BLaER1 (cell line): ENCODE measurements around the gene ALKBH6.
"Not testable (repeated sequence)": the region's sequence is repeated elsewhere in the genome, so short reads cannot be mapped to it uniquely, and the experiment has no call there.

ENCODE experiments used
- H3K27ac ChIP-seq: shearing (Covaris generic); formaldehyde crosslinking; 2 replicates; pipeline ENCODE4 v1.8.1; 2022
- H3K27me3 ChIP-seq: shearing (Covaris generic); formaldehyde crosslinking; 2 replicates; pipeline ENCODE4 v1.8.1; 2022
- H3K36me3 ChIP-seq: shearing (Covaris generic); formaldehyde crosslinking; 2 replicates; pipeline ENCODE4 v1.8.1; 2022
- H3K4me1 ChIP-seq: shearing (Covaris generic); formaldehyde crosslinking; 2 replicates; pipeline ENCODE4 v1.8.1; 2022
- H3K4me2 ChIP-seq: shearing (Covaris generic); formaldehyde crosslinking; 2 replicates; pipeline ENCODE4 v1.8.1; 2022
- H3K4me3 ChIP-seq: shearing (Covaris generic); formaldehyde crosslinking; 2 replicates; pipeline ENCODE4 v1.8.1; 2022
- H3K9ac ChIP-seq: shearing (Covaris generic); formaldehyde crosslinking; 2 replicates; pipeline ENCODE4 v1.8.1; 2022
- H3K9me3 ChIP-seq: shearing (Covaris generic); formaldehyde crosslinking; 2 replicates; pipeline ENCODE4 v1.8.1; 2022
- H4K20me1 ChIP-seq: shearing (Covaris generic); formaldehyde crosslinking; 2 replicates; pipeline ENCODE4 v1.8.1; 2022
- Cebpa-rat ChIP-seq: shearing (Covaris generic); IDR thresholded peaks from 2 replicates; pipeline ENCODE4 v1.8.1; 2022

ALKBH6 gene

DNA sequence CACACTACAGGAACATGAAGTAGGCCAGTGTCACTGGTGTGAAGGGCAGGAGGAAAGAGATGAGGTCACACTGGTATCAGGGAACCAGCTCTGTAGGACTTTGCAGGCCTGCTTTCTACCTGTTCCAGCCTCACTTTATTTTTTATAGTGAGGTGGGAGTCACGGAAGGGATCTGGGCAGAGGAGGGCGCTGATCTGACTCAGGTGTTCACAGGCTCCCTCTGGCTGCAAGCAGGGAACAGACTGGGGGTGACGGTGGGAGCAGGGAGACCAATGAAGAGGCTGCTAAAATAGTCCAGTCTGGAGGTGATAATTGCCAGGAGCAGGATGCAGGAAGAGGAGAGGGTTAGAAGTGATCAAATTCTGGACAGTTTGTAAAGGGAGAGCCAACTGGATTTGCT lies 37.2 kb upstream of the ALKBH6 start:
- TF ChIP-seq Cebpa-rat, result no peak

DNA sequence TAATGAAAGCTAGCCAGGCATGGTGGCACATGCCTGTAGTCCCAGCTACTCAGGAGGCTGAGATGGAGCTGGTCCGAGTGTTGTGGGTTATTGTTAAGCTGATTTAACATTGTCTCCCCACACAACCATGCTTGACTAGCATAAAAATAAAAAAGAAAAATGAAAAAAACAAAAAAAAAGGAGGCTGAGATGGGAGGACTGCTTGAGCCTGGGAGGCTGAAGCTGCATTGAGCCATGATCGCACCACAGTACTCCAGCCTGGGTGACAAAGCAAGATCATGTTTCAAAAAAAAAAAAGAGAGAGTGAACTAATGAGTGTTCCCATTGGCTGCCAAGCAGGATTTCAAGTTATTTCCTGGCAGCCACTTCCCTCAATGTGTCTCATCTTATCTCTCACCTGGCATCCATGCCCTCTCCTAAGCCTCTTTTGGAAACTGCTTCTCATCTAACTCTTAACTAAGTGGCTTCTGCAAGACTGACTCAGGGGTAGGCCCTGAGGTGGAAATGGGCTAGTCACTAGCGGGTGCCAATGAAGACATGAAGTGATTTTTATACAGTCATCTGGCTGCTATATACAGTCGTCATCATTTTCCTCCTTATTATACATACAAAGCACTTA lies 35.2 kb upstream of the ALKBH6 start:
- H3K4me2 ChIP-seq, result no peak overlapping the region
- no peak for TF ChIP-seq Cebpa-rat
- H3K4me3 ChIP-seq, result no peak overlapping the region
- H3K27me3 ChIP-seq, result no peaks in the 10 kb centered on the region
- no peak overlapping the region for H3K9ac ChIP-seq
- peaks cover 11% of the 10 kb centered on the region for H3K4me1 ChIP-seq
- no peak overlapping the region for H3K27ac ChIP-seq
- no peaks in the 10 kb centered on the region for H4K20me1 ChIP-seq
- no peaks in the 10 kb centered on the region for H3K9me3 ChIP-seq
- peaks cover 19% of the 10 kb centered on the region; the same call in 1 of the 2 replicates for H3K36me3 ChIP-seq

More for the DNA sequence above, 37.2 kb upstream of the ALKBH6 start:
- 0 out of 2 replicates have a peak overlapping the region, but pooled peaks have one; percentile 21 for H3K9ac ChIP-seq
- H4K20me1 ChIP-seq, result 0 out of 2 replicates have a peak, but pooled peaks cover 2% of the 10 kb centered on the region
- no peak overlapping the region for H3K27ac ChIP-seq
- peaks cover 9% of the 10 kb centered on the region; the same call in 1 of the 2 replicates for H3K36me3 ChIP-seq
- H3K4me1 ChIP-seq, result peaks cover 22% of the 10 kb centered on the region
- no peaks in the 10 kb centered on the region for H3K9me3 ChIP-seq
- H3K4me3 ChIP-seq, result no peak overlapping the region
- no peak overlapping the region for H3K4me2 ChIP-seq
- no peaks in the 10 kb centered on the region for H3K27me3 ChIP-seq

DNA sequence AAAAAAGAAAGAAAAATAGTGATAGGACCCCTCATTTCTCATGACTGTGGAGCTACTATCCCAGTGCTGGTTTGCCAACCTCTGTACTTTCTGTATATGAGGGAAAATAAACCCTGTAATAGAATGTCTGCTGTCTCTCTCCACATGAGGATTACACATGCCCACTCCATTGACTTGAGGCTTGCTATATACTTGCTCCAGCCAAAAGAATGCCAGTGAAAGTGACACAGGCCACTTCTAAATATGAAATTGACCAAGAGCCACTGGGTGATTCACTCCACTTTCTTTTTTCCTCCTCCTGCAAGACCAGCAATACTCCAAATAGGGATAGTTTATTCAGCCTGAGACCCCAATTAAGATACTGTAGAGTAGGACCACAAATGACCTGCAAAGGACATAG lies 33.8 kb upstream of the ALKBH6 start:
- Histone ChIP-seq H4K20me1 (no peaks in the 10 kb centered on the region), H3K4me3 (no peak overlapping the region), H3K27me3 (no peaks in the 10 kb centered on the region), H3K9me3 (no peaks in the 10 kb centered on the region), H3K9ac (no peak overlapping the region), H3K27ac (no peak overlapping the region), H3K4me1 (peaks cover 3% of the 10 kb centered on the region), H3K36me3 (peaks cover 19% of the 10 kb centered on the region; the same call in 1 of the 2 replicates), H3K4me2 (no peak overlapping the region)
- no peak for TF ChIP-seq Cebpa-rat

DNA sequence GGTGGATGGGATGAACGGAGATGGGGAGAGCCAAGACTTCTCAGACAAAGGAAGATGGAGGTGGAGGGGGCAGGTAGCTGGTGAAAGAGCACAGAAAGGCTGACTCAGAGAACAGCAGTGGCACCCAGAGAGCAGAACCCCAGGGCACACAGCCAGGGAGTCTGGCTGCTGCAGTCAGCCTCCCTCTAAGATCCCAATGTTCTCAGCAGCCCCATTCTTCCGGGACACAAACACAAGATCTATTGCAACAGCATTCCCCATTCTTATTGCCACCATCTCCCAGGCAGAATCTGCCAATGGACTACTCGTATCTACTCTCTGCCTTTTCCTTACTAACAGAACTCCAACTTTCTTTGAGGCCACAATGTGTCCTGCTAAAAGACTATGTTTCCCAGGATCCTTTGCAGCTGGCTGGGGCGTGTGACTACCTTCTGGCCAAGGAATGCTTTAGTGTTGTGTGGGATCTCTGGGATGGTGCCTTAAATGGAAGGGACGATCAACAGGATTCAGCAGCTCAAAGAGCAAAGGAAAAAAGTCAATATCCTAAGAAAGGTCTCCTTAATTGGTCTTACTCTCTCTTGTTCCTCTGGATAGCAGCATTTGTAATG lies 32.5 kb upstream of the ALKBH6 start:
- Histone ChIP-seq H3K4me1 (no peaks in the 10 kb centered on the region), H3K36me3 (peaks cover 19% of the 10 kb centered on the region; the same call in 1 of the 2 replicates), H3K27me3 (no peaks in the 10 kb centered on the region), H3K9me3 (no peaks in the 10 kb centered on the region), H4K20me1 (no peaks in the 10 kb centered on the region), H3K9ac (no peak overlapping the region), H3K27ac (no peak overlapping the region), H3K4me2 (no peak overlapping the region), H3K4me3 (no peak overlapping the region)
- TF ChIP-seq Cebpa-rat, result no peak

DNA sequence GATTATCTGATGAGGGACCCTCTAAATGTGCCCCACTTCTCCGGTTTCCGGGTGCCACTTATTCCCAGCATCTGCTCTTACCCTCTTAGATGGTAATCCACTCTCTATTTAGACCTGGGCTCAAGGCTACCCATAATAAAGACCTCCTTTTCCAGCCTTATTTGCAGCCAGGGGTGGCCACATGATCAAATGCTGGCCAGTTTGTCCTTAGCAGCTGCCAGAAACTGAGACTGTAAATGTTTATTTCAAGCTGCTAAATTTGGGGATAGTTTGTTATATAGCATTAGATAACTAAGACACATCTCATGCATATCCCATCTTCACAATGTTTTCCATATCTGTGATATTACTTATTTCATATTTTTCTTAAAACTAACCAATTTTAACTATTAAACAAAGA lies 29.9 kb upstream of the ALKBH6 start:
- no peaks in the 10 kb centered on the region for H3K4me1 ChIP-seq
- H3K4me2 ChIP-seq, result no peak overlapping the region
- no peaks in the 10 kb centered on the region for H3K9me3 ChIP-seq
- H3K9ac ChIP-seq, result no peak overlapping the region
- no peak for TF ChIP-seq Cebpa-rat
- H3K27me3 ChIP-seq, result no peaks in the 10 kb centered on the region
- no peak overlapping the region for H3K4me3 ChIP-seq
- no peaks in the 10 kb centered on the region for H4K20me1 ChIP-seq
- no peak overlapping the region for H3K27ac ChIP-seq
- peaks cover 32% of the 10 kb centered on the region; the same call in 1 of the 2 replicates for H3K36me3 ChIP-seq

DNA sequence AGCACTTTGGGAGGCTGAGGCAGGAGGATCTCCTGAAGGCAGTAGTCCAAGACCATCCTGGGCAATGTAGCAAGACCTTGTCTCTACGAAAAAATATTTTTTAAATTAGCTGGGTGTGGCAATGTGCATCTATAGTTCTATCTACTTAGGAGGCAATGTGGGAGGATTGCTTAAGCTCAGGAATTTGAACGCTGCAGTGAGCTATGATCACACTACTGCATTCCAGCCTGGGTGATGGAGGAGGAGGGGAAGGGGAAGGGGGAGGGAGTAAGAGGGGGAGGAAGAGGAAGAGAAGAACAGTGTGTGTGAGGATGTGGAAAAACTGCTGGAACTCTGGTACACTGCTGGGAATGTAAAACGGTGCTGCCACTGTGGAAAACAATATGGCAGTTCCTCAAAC lies 27.8 kb upstream of the ALKBH6 start:
- no peaks in the 10 kb centered on the region for H3K9me3 ChIP-seq
- no peaks in the 10 kb centered on the region for H4K20me1 ChIP-seq
- no peaks in the 10 kb centered on the region for H3K27me3 ChIP-seq
- TF ChIP-seq Cebpa-rat, result no peak
- H3K27ac ChIP-seq, result no peak overlapping the region
- H3K4me2 ChIP-seq, result no peak overlapping the region
- no peak overlapping the region for H3K4me3 ChIP-seq
- peaks cover 31% of the 10 kb centered on the region; the same call in 1 of the 2 replicates for H3K36me3 ChIP-seq
- H3K9ac ChIP-seq, result no peak overlapping the region
- peaks cover 16% of the 10 kb centered on the region for H3K4me1 ChIP-seq

DNA sequence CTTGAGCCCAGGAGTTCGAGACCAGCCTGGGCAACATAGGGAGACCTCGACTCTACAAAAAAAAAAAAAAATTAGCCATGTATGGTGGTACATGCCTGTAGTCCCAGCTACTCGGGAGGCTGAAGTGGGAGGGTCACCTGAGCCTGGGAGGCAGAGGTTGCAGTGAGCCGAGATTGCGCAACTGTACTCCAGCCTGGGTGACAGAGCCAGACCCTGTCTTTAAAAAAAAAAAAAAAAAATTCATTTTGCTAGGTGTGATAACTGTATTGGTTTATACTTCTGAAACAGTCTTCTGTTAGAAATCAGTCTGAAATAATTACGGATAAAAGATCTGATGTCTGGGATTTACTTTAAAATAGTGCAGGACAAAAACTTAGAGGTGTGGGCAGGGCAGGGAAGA lies 27.1 kb upstream of the ALKBH6 start:
- H4K20me1 ChIP-seq, H3K9ac ChIP-seq, H3K4me2 ChIP-seq, H3K27ac ChIP-seq, H3K27me3 ChIP-seq, H3K4me3 ChIP-seq, H3K9me3 ChIP-seq: not testable (repeated sequence)
- Histone ChIP-seq H3K36me3 (peaks cover 29% of the 10 kb centered on the region; the same call in 1 of the 2 replicates), H3K4me1 (peaks cover 19% of the 10 kb centered on the region)
- peak; percentile 88 for TF ChIP-seq Cebpa-rat

DNA sequence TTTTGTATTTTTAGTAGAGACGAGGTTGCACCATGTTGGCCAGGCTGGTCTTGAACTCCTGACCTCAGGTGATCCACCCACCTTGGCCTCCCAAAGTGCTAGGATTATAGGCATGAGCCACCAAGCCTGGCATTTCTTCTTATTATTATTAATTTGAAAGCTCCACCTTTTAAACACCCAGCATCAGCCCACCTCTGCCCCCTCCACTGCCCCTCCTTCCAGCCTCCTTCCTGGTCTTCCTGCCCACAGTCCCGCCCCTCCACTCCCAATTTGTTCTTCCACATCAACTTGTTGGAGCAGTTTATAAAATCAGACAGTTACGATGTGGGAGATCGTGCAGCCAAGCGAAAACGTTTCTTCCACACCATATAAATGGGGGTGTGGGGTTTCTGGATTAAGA lies 26.5 kb upstream of the ALKBH6 start:
- TF ChIP-seq Cebpa-rat, result no peak
- H3K9me3 ChIP-seq, result no peaks in the 10 kb centered on the region
- no peaks in the 10 kb centered on the region for H4K20me1 ChIP-seq
- H3K4me3 ChIP-seq, result no peak overlapping the region
- no peak overlapping the region for H3K9ac ChIP-seq
- no peak overlapping the region for H3K27ac ChIP-seq
- H3K36me3 ChIP-seq, result peaks cover 24% of the 10 kb centered on the region; the same call in 1 of the 2 replicates
- no peaks in the 10 kb centered on the region for H3K27me3 ChIP-seq
- H3K4me2 ChIP-seq, result no peak overlapping the region
- H3K4me1 ChIP-seq, result peaks cover 19% of the 10 kb centered on the region

DNA sequence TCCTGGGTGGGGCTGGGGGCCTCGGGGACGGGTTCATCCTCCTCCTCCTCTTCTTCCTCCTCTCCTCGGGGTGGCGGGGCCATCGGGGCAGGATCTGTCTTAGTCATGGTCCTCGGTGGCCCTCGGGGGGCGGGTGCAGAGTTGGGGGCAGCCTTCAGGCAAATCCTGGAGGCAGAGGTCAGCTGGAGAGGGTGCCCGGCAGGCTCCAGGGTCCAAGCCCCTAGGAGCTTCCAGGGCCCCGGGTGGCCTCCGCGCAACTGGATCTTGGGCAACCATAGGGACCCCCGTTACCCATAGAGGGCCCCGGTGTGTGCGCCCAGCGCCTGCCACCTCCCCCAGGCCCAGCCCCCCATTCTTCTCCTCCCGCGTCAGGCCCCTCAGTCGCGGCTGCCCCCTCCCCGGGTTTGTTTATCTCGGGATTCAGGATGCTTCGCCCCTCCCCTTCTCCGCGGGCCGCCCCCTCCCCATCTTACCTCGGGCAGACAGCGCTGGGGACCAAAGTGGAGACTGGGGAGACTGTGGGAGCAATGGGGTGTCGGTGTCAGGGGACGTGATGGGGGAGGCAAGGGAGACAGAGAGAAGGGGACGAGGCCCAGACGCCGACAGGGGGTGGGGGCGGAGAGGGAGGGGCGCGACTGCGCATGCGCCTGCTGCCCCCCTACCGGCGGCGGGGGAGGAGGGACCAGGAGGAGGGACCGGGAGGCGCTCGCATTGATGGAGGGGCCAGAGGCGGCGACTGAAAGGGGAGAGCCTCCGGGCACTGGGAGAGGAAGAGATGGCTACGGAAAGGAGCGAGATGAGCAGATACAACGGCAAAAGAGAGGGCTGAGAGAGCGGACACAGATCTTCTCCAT lies 18.5 kb upstream of the ALKBH6 start, which contains the start of gene CLIP3:
CLIP3 (minus strand) TSS at position 623 of the 854 bp plus-strand sequence; CDS start at position 107, 516 bp downstream.
- no peak within 1 kb of the TSS for H3K27ac ChIP-seq
- no peaks in the 10 kb centered on the region for H3K27me3 ChIP-seq
- no peaks in the 10 kb centered on the region for H3K9me3 ChIP-seq
- peak within 1 kb of the TSS; percentile 24; the same call in 1 of the 2 replicates for H3K9ac ChIP-seq
- H4K20me1 ChIP-seq, result no peaks in the 10 kb centered on the region
- H3K36me3 ChIP-seq, result peaks cover 23% of the 10 kb centered on the region
- H3K4me1 ChIP-seq, result peaks cover 14% of the 10 kb centered on the region
- peak within 1 kb of the TSS; percentile 71 for H3K4me2 ChIP-seq
- H3K4me3 ChIP-seq, result peak within 1 kb of the TSS; percentile 62
- no peak for TF ChIP-seq Cebpa-rat

DNA sequence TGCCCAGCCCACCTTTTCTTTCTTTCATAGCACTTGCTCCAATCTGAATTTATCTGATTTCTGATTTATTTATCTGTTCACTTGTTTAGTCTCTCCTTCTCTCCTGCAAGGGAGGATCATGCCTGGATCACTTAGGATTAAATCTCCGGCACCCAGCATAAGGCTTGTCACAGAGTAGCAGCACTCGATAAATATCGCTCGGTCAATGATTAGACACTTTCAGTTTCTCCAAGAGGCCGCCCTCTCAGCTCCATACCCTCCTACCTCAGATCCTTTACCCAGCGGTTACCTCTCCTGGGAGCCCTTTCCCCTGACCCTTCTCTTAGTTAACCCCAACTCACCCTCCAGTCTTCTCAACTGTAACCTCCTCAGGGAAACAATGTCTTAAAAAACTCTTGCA lies 17.3 kb upstream of the ALKBH6 start:
- Histone ChIP-seq H3K27ac (no peak overlapping the region), H3K36me3 (peaks cover 33% of the 10 kb centered on the region), H3K9ac (no peak overlapping the region), H3K9me3 (no peaks in the 10 kb centered on the region), H4K20me1 (no peaks in the 10 kb centered on the region), H3K4me1 (peaks cover 5% of the 10 kb centered on the region; the same call in 1 of the 2 replicates), H3K4me2 (no peak overlapping the region), H3K27me3 (no peaks in the 10 kb centered on the region), H3K4me3 (no peak overlapping the region)
- TF ChIP-seq Cebpa-rat, result no peak
